Hepatocyte (in vitro differentiated cells): ENCODE measurements around the gene SLC7A10.

Source experiments
- EZH2phosphoT487 ChIP-seq: fragments of 200-600 bp; sonication (generic); IDR thresholded peaks from one replicate; pipeline ENCODE4 v1.6.1; 2018; ENCODE audit warnings: antibody characterized with exemption, mild to moderate bottlenecking, low read depth, moderate library complexity; ENCODE audit not compliant: unreplicated experiment, severe bottlenecking
- TF ChIP-seq, protein P1 (sequence below): fragments of 200-600 bp; sonication (generic); IDR thresholded peaks from 2 replicates; pipeline ENCODE4 v1.5.1; 2016; ENCODE audit warnings: antibody characterized with exemption, mild to moderate bottlenecking; ENCODE audit not compliant: poor library complexity

DNA sequence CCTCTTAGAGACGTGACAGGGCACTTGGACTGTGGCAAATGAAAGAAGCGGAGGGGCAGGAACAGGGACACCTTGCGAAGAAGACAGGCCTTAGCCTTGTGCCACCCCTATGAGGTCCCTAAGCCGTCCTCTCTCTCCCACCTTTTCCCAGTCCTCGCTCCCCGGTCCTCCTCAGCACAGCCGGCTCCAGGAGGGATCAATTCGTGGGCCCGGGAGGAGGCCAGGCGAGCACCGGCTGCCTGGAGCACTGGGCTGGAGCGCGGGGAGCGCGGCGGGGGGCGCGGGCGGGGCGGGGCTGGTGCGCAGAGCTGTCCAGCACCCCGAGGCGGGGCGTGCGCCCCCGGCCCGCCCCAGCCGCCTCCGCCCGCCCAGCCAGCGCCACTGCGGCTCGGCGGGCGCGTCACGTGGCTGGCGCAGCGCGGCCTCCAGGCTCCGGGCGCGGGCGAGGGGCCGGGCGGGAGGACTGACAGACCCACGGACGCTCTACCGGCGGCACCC, 31.7 kb downstream of the SLC7A10 start, which contains the start of gene LRP3:
- TF ChIP-seq, protein P1, sequence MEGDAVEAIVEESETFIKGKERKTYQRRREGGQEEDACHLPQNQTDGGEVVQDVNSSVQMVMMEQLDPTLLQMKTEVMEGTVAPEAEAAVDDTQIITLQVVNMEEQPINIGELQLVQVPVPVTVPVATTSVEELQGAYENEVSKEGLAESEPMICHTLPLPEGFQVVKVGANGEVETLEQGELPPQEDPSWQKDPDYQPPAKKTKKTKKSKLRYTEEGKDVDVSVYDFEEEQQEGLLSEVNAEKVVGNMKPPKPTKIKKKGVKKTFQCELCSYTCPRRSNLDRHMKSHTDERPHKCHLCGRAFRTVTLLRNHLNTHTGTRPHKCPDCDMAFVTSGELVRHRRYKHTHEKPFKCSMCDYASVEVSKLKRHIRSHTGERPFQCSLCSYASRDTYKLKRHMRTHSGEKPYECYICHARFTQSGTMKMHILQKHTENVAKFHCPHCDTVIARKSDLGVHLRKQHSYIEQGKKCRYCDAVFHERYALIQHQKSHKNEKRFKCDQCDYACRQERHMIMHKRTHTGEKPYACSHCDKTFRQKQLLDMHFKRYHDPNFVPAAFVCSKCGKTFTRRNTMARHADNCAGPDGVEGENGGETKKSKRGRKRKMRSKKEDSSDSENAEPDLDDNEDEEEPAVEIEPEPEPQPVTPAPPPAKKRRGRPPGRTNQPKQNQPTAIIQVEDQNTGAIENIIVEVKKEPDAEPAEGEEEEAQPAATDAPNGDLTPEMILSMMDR, result no peak
- TF ChIP-seq EZH2phosphoT487, result no peak
